CD4-positive, alpha-beta T cell treated with Interleukin-10 for 1 hour (primary cell): ENCODE data around the gene SLC44A1.

Experiments used
- DNase-seq: peaks from one replicate; pipeline ENCODE4 v3.0.0-alpha.2; 2020

SLC44A1 gene

GRCh38 chr9:105403552-105404248 lies 159.2 kb downstream of the SLC44A1 start:
- no peak for DNase-seq

DNA sequence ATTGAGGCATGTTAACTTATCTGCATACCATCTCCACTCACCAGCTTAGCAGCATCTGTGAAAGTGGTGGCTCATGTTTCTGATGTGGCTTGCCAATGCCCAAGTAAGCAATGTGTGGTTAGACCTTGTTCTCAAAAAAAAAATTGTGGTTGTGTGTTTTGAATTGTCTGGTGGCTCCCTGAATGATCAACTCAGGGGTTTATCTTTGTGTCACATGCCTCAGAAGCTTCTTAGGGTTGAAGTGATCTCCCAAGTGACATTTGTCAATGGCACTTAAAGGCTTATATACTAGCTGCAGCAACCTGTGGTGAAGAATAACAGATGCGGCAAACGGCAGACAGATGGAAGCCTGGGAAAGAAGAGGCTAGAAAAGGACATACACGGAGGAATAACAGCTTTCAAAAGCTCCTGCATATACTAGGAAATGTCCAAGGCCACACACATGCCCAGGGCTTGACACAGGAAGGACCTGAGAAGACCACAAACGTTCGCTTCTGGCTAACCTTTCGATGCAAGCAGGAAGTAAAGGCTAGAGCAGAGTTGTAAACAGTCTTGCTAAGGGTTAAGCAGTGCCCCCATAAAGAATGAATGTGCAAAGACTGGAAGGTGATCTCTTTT lies 161.2 kb downstream of the SLC44A1 start:
- peak; percentile 71 for DNase-seq

- DNase-seq = no peak
These were observed 161.9 kb downstream of the SLC44A1 start for GRCh38 chr9:105406369-105406768.

DNA sequence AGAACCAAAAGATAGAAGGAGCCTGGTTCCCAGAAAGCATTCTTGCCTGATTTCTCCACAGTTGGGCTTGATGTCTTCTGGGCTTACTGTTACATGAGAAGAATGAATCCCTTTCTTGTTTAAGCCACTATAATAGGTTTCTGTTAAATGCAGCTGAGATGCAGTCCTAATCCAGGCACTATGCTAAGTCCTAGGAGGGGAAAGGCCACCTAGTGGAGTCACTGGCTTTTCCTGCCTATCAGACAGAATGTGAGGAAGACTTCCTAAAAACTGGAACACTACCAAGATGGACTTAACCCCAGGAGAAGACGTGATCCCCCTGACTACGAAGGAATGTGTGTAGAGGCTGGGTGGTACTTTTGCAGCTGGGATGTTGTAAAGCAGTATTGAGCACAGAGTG lies 169.1 kb downstream of the SLC44A1 start:
- no peak for DNase-seq

DNA sequence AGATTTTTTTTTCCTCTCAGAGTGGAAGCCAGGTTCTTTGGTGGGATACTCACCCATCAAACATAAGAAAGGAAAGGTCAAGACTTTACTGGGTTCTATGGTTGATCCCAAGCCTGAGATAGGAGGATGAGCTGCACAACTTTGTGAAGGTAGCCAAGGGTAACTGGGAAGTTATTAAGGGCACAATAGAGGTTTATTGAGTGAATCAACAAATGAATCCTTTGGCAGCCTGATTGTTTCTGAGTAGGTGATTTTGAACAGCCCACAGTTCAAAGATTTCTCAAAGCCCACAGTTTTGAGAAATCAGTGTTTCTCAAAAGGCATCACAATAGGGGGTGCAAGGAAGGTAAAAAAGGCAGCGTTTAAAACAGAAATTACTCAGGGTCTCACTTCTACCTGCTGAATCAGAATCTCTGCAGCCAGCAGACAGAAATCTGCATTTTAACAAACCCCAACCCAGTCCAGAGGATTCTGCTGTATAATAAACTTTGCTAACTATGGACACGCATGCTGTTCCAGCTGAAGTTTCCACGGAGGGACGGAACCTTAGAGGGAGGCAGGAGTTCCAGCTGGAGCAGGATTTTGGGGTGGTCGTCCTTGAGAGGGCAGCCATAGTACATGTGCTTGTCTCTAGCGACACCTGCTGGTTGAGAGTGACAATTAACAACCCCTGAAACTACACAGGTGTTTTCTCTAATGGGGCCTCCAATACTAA lies 170.7 kb downstream of the SLC44A1 start:
- DNase-seq = peak; percentile 70

GRCh38 chr9:105415662-105415980 lies 171.2 kb downstream of the SLC44A1 start:
- DNase-seq = no peak

DNA sequence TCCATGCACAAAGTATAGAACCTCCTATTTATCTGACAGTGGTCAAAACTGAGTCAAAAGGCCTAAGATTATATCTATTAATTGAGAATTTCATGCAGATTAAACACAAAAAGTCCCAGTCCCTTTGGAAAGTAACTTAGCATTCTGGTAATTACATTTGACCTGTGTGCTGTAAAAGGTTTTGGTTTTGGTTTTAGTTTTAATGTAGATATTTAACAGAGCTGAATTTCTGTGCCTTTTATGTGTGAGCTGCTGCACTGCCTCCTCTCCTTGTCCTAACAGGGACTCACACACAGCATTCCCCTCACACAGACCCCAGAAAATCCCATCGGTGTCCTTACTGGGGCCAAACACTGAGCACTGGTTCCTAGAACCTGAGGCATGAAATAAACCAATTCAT lies 172.4 kb downstream of the SLC44A1 start:
- no peak for DNase-seq

- DNase-seq = no peak
These were observed 174.4 kb downstream of the SLC44A1 start for GRCh38 chr9:105418588-105419500.

- no peak for DNase-seq
These were observed 175.6 kb downstream of the SLC44A1 start for GRCh38 chr9:105419816-105420597.

DNA sequence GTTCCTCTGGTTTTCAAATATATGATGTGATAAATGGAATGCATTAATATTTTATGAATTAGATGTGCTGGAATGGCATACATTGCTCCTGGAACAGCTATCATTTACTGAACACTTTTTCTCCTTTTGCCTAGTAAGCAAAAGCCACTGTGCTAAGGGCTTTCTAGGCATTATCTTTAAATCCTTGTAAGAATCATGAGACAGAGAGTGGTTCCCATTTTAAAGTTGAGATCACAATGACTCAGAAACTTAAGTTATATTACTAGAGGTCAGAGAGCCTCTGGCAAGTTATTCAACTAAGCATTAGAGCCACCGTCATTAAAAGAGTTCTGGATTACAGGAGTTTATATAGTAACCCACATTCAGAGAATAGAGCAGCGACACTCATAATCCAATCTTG lies 176.7 kb downstream of the SLC44A1 start:
- DNase-seq = no peak

- DNase-seq = no peak
These were observed 177.4 kb downstream of the SLC44A1 start for GRCh38 chr9:105421864-105422263.

DNA sequence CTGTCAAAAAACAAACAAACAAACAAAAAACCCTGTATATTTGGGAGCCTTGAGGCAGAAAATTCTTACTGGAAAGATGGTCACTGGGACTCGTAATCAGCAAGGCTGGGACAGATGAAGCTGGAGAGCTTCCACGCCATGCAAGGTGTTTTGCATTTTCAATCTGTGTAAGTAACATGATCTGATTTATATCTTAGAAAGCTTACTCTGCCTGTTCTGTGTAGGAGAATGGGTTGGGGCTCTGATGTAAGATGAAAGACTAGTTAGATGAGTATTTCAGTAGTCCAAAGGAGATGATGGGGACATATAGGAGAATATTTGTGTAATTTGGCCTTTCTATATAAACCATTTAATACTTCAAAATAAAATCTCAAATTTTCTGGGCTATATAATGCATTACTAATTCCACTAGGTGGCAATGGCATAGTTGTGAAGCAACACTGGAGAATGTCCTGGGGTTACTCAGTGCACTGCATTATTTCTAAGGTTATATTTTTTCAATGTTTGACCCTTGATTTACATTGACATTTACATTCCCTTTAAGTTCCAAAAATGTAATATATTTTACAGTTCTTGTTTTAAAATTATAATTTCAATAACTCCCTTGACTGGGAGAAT lies 181.5 kb downstream of the SLC44A1 start:
- DNase-seq = peak; percentile 7

GRCh38 chr9:105426657-105427056 lies 182.2 kb downstream of the SLC44A1 start:
- DNase-seq = no peak

DNA sequence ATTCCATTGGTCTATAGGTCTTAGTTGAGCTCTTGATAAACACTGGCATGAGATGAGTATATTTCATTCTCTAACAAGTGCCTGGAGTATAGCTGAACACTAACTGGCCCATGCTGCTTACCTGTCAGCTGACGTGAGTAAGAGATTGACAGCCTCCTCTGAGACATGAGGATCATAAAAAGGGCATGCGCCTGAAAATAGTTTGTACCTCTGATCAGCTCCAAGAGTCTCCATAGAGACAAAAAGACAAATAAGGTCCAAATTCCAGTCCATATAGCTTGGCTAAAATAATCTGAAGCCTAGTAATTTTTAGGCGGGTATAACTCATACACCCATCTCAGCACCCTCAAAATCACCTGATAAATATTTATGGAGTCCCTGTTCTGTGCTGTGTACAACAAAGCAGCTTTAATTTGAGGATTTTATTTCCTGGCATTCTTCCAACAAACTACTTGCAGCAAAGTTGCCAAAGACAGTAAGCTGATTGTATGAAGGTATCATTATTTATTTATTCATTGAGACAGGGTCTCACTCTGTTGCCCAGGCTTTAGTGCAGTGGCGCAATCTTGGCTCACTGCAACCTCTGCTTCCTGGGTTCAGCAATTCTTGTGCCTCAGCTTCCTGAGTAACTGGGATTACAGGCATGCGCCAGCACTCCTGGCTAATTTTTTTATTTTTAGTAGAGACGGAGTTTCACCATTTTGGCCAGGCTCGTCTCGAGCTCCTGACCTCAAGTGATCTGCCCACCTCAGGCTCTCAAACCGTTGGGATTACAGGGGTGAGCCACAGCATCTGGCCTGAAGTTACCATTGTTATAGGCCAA lies 187.2 kb downstream of the SLC44A1 start:
- no peak for DNase-seq

- no peak for DNase-seq
These were observed 187.9 kb downstream of the SLC44A1 start for GRCh38 chr9:105432247-105432842.

DNA sequence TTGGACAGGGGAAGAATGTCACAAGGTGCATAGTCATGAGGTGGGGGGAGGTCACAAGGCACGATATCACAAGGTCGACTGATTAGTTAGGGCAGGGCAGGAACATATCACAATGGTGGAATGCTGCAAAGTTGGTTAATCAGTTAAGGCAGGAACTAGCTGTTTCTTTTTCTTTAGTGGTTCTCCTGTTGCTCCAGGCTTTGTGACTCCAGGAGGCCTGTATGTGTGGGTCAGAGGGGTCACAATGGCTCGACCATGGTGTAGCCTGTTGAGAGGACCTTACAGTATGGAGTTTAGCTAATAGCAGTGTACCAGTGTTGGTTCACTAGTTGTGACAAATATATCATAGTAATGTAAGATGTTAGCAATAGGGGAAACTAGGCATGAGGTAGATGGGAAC lies 191.0 kb downstream of the SLC44A1 start:
- no peak for DNase-seq

DNA sequence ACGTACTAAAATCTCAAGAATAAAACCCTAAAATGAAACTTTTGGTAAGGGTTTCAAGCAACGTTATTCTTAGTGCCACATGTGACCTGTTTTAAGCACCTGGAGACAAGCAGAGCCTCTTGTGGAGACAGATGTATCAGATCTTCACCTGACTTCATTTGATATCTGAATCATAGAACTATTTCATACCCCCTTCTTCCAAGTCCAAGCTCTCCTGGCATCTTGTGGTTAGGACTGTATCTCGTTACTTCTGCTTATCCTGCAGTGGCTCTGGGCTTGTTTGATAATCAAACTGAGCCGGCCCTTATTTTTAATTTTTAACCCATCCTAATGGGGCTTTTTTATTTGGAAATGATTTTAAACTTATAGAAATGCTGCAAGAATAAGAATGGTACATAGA lies 192.3 kb downstream of the SLC44A1 start:
- no peak for DNase-seq

DNA sequence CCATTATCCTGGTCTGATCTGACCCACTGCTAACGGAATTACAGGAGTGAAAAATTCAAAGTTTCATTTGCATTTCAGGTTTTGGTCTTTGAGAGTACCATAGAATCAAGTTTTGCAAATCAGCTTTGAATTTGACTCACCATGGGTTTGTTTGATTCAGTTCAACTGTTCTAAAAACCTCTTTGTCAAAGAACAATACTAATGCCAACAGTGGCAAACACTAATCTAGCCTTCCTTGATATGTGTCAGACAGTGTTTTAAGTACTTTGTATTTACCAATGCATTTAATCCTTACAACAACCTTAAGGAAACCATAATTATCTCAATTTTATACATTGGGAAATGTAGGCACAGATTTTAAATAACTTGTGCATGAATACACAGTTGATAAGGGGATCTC lies 193.3 kb downstream of the SLC44A1 start:
- DNase-seq = no peak

DNA sequence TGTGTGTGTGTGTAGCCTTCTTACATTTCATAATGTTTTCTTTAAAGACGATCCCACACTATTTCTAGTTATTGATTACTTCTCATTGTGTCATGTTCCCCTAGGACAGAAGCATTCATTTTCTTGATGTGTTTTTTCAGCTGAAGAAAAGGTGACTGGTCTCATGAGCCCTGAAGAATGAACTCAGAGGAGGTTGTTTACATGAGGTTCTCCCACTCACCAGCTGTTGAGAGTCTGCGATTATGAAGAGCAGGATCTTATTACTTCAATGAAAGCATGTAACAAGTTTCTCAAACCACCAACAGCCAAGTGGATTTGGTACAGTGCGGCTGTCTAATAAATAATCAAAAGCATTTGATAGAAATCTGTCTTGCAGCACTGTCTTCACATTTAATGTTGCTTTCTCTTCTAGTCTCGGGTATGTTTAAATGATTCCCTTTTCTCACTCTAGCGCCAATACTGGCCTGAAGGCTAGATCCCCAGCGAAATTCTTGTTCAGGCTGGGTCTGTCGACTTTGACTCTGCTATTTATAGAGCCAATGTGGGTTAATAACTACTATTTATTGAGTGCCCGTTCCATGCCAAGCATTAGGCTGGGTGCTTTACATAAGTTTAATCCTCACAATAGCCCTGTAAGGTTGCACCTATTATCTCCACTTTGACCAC lies 193.8 kb downstream of the SLC44A1 start:
- no peak for DNase-seq

DNA sequence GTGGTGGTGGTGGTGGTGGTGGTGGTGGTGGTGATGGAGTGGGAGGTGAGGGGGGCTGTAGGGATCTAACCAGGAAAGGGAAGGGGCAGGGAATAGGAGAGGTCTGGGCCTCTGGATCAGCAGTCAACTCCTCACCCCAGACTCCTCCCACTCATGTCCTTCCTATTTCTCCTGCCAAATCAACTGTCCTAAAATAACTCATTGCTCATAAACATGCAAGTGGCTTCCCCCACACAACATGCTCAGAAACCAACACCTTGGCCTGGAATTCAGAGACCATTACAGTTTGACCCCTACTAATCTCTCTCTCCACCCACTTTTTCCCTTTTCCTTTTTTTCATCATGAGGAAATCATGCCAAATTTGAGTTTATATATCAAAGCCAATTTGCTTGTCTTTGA lies 195.0 kb downstream of the SLC44A1 start:
- no peak for DNase-seq
